KMS-11 (cell line): Measurements from ENCODE around the gene GID4.

Experiments
- H2AFZ ChIP-seq: fragments of 200-600 bp; sonication (generic); 2 replicates; pipeline ENCODE4 v1.6.1; 2016; ENCODE audit warnings: antibody characterized with exemption, mixed run types, low read depth
- H3K27ac ChIP-seq: fragments of 200-600 bp; sonication (generic); 2 replicates; pipeline ENCODE4 v1.6.1; 2016; ENCODE audit warnings: mild to moderate bottlenecking, mixed run types
- H3K27me3 ChIP-seq: fragments of 200-600 bp; sonication (generic); 2 replicates; pipeline ENCODE4 v1.6.1; 2017; ENCODE audit warnings: mild to moderate bottlenecking, low read depth, mixed run types, moderate library complexity; ENCODE audit not compliant: insufficient read depth
- H3K36me3 ChIP-seq: fragments of 200-600 bp; sonication (generic); 2 replicates; pipeline ENCODE4 v1.6.1; 2017; ENCODE audit warnings: mild to moderate bottlenecking, mixed run types; ENCODE audit not compliant: insufficient read depth
- H3K4me1 ChIP-seq: fragments of 200-600 bp; sonication (generic); 2 replicates; pipeline ENCODE4 v1.6.1; 2016; ENCODE audit warnings: mild to moderate bottlenecking, low read depth, mixed run types; ENCODE audit not compliant: poor library complexity, severe bottlenecking
- H3K4me2 ChIP-seq: fragments of 200-600 bp; sonication (generic); 2 replicates; pipeline ENCODE4 v1.7.0; 2016; ENCODE audit warnings: mild to moderate bottlenecking, mixed run types
- H3K4me3 ChIP-seq: fragments of 200-600 bp; sonication (generic); IDR thresholded peaks from 2 replicates; pipeline ENCODE4 v1.6.1; 2017; ENCODE audit warnings: low read depth, low read length, mixed read lengths; ENCODE audit not compliant: insufficient read depth
- H3K79me2 ChIP-seq: fragments of 200-600 bp; sonication (generic); 2 replicates; pipeline ENCODE4 v1.6.1; 2016; ENCODE audit warnings: low read depth, mixed run types; ENCODE audit not compliant: insufficient read depth
- H3K9ac ChIP-seq: fragments of 200-600 bp; sonication (generic); 2 replicates; pipeline ENCODE4 v1.6.1; 2016; ENCODE audit warnings: mild to moderate bottlenecking, mixed run types
- H4K20me1 ChIP-seq: fragments of 200-600 bp; sonication (generic); 2 replicates; pipeline ENCODE4 v1.6.1; 2016; ENCODE audit warnings: mild to moderate bottlenecking, mixed run types; ENCODE audit not compliant: insufficient read depth
- TF ChIP-seq, protein P1 (sequence below): fragments of 200-600 bp; sonication (generic); conservative IDR thresholded peaks from 2 replicates; pipeline ENCODE4 v1.6.1; 2017; ENCODE audit warnings: low read depth, mild to moderate bottlenecking, antibody characterized with exemption, low read length, moderate library complexity, mixed read lengths

The GID4 gene

DNA sequence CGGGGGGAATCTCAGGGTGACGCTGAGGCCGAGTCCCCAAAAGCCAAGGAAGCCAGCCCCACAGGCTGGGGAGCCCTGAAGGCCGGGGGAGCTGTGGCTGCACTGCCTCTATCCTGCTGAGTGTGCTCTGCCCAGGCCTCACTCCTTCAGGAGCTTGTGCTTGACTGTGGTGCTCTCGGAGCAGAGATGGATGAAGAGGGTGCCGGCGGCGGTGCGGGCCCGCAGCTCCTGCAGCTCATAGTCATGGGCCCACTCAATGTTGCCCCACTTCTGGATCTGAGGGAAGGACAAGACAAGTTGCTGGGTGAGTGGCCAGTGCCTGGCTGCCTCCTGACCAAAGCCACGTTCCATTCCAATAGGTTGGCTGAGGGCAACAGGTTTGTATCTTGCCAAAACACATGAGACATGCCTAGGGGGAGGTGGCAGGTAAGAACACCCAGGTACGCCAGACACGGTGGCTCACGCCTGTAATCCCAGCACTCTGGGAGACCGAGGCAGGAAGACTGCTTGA is 20.7 kb upstream of the GID4 start:
- TF ChIP-seq, protein P1, sequence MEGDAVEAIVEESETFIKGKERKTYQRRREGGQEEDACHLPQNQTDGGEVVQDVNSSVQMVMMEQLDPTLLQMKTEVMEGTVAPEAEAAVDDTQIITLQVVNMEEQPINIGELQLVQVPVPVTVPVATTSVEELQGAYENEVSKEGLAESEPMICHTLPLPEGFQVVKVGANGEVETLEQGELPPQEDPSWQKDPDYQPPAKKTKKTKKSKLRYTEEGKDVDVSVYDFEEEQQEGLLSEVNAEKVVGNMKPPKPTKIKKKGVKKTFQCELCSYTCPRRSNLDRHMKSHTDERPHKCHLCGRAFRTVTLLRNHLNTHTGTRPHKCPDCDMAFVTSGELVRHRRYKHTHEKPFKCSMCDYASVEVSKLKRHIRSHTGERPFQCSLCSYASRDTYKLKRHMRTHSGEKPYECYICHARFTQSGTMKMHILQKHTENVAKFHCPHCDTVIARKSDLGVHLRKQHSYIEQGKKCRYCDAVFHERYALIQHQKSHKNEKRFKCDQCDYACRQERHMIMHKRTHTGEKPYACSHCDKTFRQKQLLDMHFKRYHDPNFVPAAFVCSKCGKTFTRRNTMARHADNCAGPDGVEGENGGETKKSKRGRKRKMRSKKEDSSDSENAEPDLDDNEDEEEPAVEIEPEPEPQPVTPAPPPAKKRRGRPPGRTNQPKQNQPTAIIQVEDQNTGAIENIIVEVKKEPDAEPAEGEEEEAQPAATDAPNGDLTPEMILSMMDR: no peak
- H4K20me1 ChIP-seq: no peaks in the 10 kb centered on the region
- no peak overlapping the region for H3K9ac ChIP-seq
- no peaks in the 10 kb centered on the region for H3K27me3 ChIP-seq
- H3K27ac ChIP-seq: no peak overlapping the region
- H3K4me3 ChIP-seq: no peak overlapping the region
- H3K4me1 ChIP-seq: no peaks in the 10 kb centered on the region
- no peaks in the 10 kb centered on the region for H3K36me3 ChIP-seq
- no peak overlapping the region for H3K4me2 ChIP-seq
- no peaks in the 10 kb centered on the region for H3K79me2 ChIP-seq
- H2AFZ ChIP-seq: no peak overlapping the region

DNA sequence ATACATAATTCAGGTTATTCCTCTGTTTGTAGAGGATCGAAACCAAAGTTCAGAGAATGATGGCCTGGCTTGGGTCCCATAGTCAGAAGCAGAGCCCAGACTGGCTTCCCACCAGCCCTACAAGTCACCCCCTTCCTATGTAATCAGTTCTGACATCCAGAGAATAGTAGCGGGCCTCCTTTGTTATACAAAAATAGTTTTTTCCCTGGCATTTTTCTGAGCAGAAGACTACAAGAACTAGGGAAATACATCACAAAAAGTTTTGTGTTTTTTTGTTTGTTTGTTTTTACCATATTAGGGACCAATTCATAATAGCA is 19.4 kb upstream of the GID4 start:
- Histone ChIP-seq H3K4me1 (no peaks in the 10 kb centered on the region), H3K4me2 (no peak overlapping the region), H4K20me1 (no peaks in the 10 kb centered on the region), H3K4me3 (no peak overlapping the region), H3K79me2 (no peaks in the 10 kb centered on the region), H2AFZ (no peak overlapping the region), H3K36me3 (no peaks in the 10 kb centered on the region), H3K27ac (no peak overlapping the region), H3K9ac (no peak overlapping the region), H3K27me3 (no peaks in the 10 kb centered on the region)
- TF ChIP-seq, protein P1: no peak

GRCh38 chr17:18020971-18021370 is 18.2 kb upstream of the GID4 start:
- no peaks in the 10 kb centered on the region for H3K36me3 ChIP-seq

DNA sequence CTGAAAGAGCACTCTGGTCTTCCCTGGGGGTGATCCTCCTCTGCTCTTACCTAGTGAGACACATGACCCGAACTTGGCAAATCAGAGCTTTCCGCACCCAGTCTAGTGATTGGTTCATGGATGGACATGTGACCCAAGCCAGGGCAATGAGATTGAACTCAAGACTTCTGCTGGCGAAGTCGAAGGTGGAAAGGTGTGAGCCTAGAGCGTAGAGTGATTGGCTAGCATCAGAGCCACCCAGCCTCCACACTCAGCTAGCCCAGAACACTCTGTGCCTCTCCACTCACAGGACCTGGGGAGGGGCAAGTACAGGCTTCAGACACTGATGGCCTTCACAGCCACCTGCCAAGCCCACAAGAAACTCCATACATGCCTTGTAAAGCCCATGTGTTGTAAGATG is 17.8 kb upstream of the GID4 start:
- Histone ChIP-seq H3K27ac (no peak overlapping the region), H4K20me1 (no peaks in the 10 kb centered on the region), H3K79me2 (no peaks in the 10 kb centered on the region), H2AFZ (no peak overlapping the region), H3K4me2 (no peak overlapping the region), H3K9ac (no peak overlapping the region), H3K4me1 (no peaks in the 10 kb centered on the region), H3K36me3 (no peaks in the 10 kb centered on the region), H3K4me3 (no peak overlapping the region), H3K27me3 (no peaks in the 10 kb centered on the region)
- TF ChIP-seq, protein P1: no peak

More at GRCh38 chr17:18020971-18021370, 18.2 kb upstream of the GID4 start:
- Histone ChIP-seq H3K4me2 (no peak overlapping the region), H2AFZ (no peak overlapping the region), H3K27me3 (no peaks in the 10 kb centered on the region), H3K27ac (no peak overlapping the region), H3K9ac (no peak overlapping the region), H4K20me1 (no peaks in the 10 kb centered on the region), H3K4me3 (no peak overlapping the region), H3K4me1 (no peaks in the 10 kb centered on the region), H3K79me2 (no peaks in the 10 kb centered on the region)
- TF ChIP-seq, protein P1: no peak
